Bronchial epithelial cell (primary cell): ENCODE results near the gene GRIN3B. TPM values are rescaled to one million over a fixed set of nuclear protein-coding genes. Genes with fewer than 3 reads are reported as not detected.

Experiments
- DNase-seq: peaks from one replicate; pipeline ENCODE4 v3.0.0-alpha.2; 2010; ENCODE audit warnings: low read depth
- FAIRE-seq: peaks from 2 replicates; lab custom pipeline; 2011; peaks lifted over from hg19 to GRCh38; lab: Jason Lieb, UNC
- H3K27me3 ChIP-seq: 2 replicates; pipeline ENCODE4 v1.5.1; 2011; ENCODE audit warnings: low read length; ENCODE audit not compliant: control insufficient read depth, insufficient read depth
- H3K36me3 ChIP-seq: 2 replicates; pipeline ENCODE4 v1.5.1; 2011; ENCODE audit warnings: low read length; ENCODE audit not compliant: control insufficient read depth, insufficient read depth
- H3K4me3 ChIP-seq: 2 replicates; pipeline ENCODE4 v1.5.1; 2011; ENCODE audit warnings: mild to moderate bottlenecking, low read depth, low read length, control low read depth
- CTCF ChIP-seq: IDR thresholded peaks from 2 replicates; pipeline ENCODE4 v1.5.1; 2011; ENCODE audit warnings: mild to moderate bottlenecking, moderate library complexity, low read length, control low read depth, inconsistent platforms; ENCODE audit not compliant: insufficient read depth, severe bottlenecking
- total RNA-seq: library from RNA; depleted of rRNA; stranded (reverse); fragments of >200 nt; gene quantifications from 2 replicates; pipeline ENCODE4 v1.2.1, GENCODE V29; 2014

Gene GRIN3B
- total RNA-seq, 1 donor from 2014 or later: 0.26 TPM

- Histone ChIP-seq H3K36me3 (peaks cover 5% of the 10 kb centered on the region), H3K4me3 (no peak overlapping the region), H3K27me3 (no peaks in the 10 kb centered on the region)
- no peak for TF ChIP-seq CTCF
- FAIRE-seq (peak; percentile 73), DNase-seq (peak; percentile 73)
Observed at GRCh38 chr19:958967-959855, 41.0 kb upstream of the GRIN3B start.

- peaks cover 11% of the 10 kb centered on the region for H3K36me3 ChIP-seq
- H3K4me3 ChIP-seq: no peak overlapping the region
- H3K27me3 ChIP-seq: no peaks in the 10 kb centered on the region
- no peak for TF ChIP-seq CTCF
- DNase-seq (no peak), FAIRE-seq (no peak)
Observed at GRCh38 chr19:960020-960419, 40.2 kb upstream of the GRIN3B start.

GRCh38 chr19:960601-960938, 39.6 kb upstream of the GRIN3B start:
- TF ChIP-seq CTCF: no peak
- H3K4me3 ChIP-seq: no peak overlapping the region
- DNase-seq (no peak), FAIRE-seq (no peak)
- peaks cover 11% of the 10 kb centered on the region for H3K36me3 ChIP-seq
- no peaks in the 10 kb centered on the region for H3K27me3 ChIP-seq

GRCh38 chr19:961866-962620, 38.2 kb upstream of the GRIN3B start:
- no peak for TF ChIP-seq CTCF
- Histone ChIP-seq H3K27me3 (no peaks in the 10 kb centered on the region), H3K4me3 (no peak overlapping the region), H3K36me3 (peaks cover 15% of the 10 kb centered on the region)
- peak; percentile 28 for DNase-seq
- no peak for FAIRE-seq

- Histone ChIP-seq H3K4me3 (no peak overlapping the region), H3K27me3 (no peaks in the 10 kb centered on the region), H3K36me3 (peaks cover 15% of the 10 kb centered on the region)
- no peak for TF ChIP-seq CTCF
- FAIRE-seq (no peak), DNase-seq (no peak)
Observed at GRCh38 chr19:962683-963400, 37.4 kb upstream of the GRIN3B start.
